HAP-1 (cell line): Measurements from ENCODE around the gene OR6C65.
"Not testable (repeated sequence)": the region's sequence is repeated elsewhere in the genome, so short reads cannot be mapped to it uniquely, and the experiment has no call there.

Experiments
- DNase-seq, 2 experiments: peaks; one replicate each; pipeline ENCODE4 v3.0.0-alpha.2; 2016 to 2020; ENCODE audit warnings: low spot score in 2 of 2
- H3K27me3 ChIP-seq: fragments of 250-450 bp; sonication (Bioruptor Pico); 2 replicates; pipeline ENCODE4 v1.5.1; 2020; ENCODE audit warnings: low read depth, mild to moderate bottlenecking, moderate library complexity
- H3K36me3 ChIP-seq: fragments of 250-450 bp; sonication (Bioruptor Pico); replicated peaks from 2 replicates; pipeline ENCODE4 v1.5.1; 2020; ENCODE audit warnings: mild to moderate bottlenecking
- H3K4me1 ChIP-seq: fragments of 250-450 bp; sonication (Bioruptor Pico); 2 replicates; pipeline ENCODE4 v1.5.1; 2020; ENCODE audit warnings: mild to moderate bottlenecking
- H3K4me3 ChIP-seq: fragments of 250-450 bp; sonication (Bioruptor Pico); 2 replicates; pipeline ENCODE4 v1.5.1; 2020; ENCODE audit warnings: mild to moderate bottlenecking, moderate library complexity
- H3K9me3 ChIP-seq: fragments of 250-450 bp; sonication (Bioruptor Pico); 2 replicates; pipeline ENCODE4 v1.5.1; 2020; ENCODE audit warnings: mild to moderate bottlenecking, moderate library complexity
- in situ Hi-C: fragments of 300-500 bp; cut with MboI; formaldehyde crosslinking; loops from 3 replicates; pipeline ENCODE4 v1.14.3; 2020; ENCODE audit warnings: low sequenced_read_pairs, inconsistent platforms, mixed read lengths

The OR6C65 gene

GRCh38 chr12:55416961-55417360 is 16.6 kb downstream of the OR6C65 start:
- no peak for DNase-seq
- in situ Hi-C loops = no loop called here

DNA sequence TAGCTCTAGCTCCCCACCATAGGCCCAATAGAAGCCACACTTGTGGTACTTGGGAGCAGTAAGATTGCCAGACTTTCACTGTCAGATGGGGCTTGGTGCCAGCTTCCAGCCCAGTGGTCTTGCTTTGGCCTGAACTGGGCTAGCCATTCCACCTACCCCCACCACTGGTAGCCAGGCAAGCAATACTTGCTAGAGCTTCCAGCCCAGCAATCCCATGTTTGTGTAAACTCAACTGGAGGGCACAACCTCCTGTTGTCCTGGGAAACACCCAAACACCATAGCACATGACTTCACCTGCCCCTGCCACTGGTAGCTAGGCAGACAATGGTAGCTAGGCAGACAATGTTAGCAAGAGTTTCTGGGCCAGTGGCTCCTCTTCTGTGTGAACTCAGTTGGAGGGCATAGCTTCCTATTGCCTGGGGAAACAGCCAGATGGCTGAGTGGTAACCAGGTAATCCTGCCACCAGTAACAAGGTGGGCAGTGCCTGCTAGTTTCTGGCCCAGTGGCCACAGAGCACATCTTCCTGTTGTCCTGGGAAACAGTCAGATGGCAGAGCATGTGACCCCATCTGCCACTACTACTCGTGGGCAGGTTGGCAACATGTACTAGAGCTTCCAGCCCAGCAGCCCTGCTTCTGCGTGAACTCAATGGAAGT is 20.1 kb downstream of the OR6C65 start:
- in situ Hi-C loops = no loop called here
- Histone ChIP-seq H3K36me3 (no peaks in the 10 kb centered on the region), H3K9me3 (no peaks in the 10 kb centered on the region), H3K4me3 (no peak overlapping the region), H3K27me3 (no peaks in the 10 kb centered on the region), H3K4me1 (no peaks in the 10 kb centered on the region)
- no peak for DNase-seq

More at GRCh38 chr12:55416961-55417360, 16.6 kb downstream of the OR6C65 start:
- Histone ChIP-seq H3K36me3 (no peaks in the 10 kb centered on the region), H3K27me3 (no peaks in the 10 kb centered on the region), H3K9me3 (no peaks in the 10 kb centered on the region), H3K4me3 (no peak overlapping the region), H3K4me1 (no peaks in the 10 kb centered on the region)

- H3K4me1 ChIP-seq = no peaks in the 10 kb centered on the region
- H3K4me3 ChIP-seq = no peak within 1 kb of the TSS
- H3K36me3 ChIP-seq = no peaks in the 10 kb centered on the region
- in situ Hi-C loops = no loop called here
- no peak for DNase-seq
- H3K9me3 ChIP-seq = no peaks in the 10 kb centered on the region
- H3K27me3 ChIP-seq = no peaks in the 10 kb centered on the region
Observed at GRCh38 chr12:55425954-55426353, 25.6 kb downstream of the OR6C65 start, which contains the start of gene OR6C76. Gene OR6C76, plus strand, starts transcription at chr12:55426254. Its CDS starts 0 bp downstream, at chr12:55426254.

DNA sequence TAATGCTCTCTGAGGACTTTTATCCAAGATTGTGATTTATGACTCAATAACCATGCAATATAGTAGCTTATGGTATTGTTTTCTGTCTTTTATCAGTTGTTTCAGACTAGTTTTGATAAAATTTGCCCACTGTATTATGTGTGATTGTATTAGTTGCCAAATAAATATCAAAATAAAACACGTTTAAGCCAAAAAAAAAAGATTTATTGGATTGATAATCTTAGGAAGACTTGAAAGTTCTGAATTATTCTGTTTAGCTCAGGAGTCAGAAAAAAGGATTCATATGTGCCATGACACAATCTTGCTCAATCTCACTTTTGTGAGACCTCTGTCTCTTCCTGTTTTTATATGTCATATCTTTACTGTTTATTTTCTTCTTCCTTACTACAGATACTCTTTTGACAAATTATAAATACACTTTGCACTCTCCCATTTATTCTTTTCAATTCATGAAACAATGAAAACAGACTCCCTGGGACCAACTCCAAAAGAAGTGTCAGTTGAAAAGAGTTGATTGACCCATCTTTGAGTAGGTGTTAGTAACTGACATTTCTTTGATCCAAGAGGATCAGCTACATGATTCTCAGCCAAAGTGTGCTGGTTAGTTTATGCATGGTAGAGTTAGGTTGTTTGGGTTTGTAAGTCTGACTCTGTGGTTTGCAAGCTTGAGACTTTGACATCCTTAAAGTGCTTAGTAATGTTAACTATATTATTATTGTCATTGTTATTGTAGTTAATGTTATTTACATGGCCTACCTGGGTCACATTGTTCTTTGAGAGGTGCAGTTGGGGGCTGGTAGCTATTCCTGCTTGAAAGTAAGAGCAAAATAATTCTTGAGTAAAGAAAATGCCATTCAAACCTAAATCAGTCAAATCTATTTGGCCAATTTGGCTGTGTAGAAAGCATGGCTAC is 28.3 kb downstream of the OR6C65 start:
- Histone ChIP-seq H3K27me3 (no peaks in the 10 kb centered on the region), H3K9me3 (no peaks in the 10 kb centered on the region), H3K4me3 (no peak overlapping the region), H3K4me1 (no peaks in the 10 kb centered on the region), H3K36me3 (no peaks in the 10 kb centered on the region)
- in situ Hi-C loops = no loop called here
- no peak for DNase-seq

DNA sequence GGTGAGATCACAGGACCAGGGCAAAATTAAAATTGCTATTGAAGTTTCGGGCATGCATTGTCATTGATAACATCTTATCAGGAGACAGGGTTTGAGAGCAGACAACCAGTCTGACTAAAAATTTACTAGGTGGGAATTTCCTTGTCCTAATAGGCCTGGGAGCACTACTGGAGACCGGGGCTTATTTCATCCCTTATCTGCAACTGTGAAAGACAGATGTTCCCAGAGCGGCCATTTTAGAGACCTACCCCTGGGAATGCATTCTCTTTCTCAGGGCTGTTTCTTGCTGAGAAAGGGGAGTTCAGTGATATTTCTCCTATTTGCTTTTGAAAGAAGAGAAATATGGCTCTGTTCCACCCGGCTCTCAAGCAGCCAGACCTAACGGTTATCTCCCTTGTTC is 40.9 kb downstream of the OR6C65 start:
- H3K4me3 ChIP-seq, H3K27me3 ChIP-seq, H3K9me3 ChIP-seq, DNase-seq, H3K4me1 ChIP-seq, in situ Hi-C loops, H3K36me3 ChIP-seq: not testable (repeated sequence)

GRCh38 chr12:55443776-55444175 is 43.4 kb downstream of the OR6C65 start, which contains the start of gene OR6C2:
Gene OR6C2, plus strand, starts transcription at chr12:55444076. Its CDS starts 8,138 bp downstream, at chr12:55452214.
- H3K36me3 ChIP-seq = no peaks in the 10 kb centered on the region
- no peaks in the 10 kb centered on the region for H3K4me1 ChIP-seq
- H3K9me3 ChIP-seq = no peaks in the 10 kb centered on the region
- H3K27me3 ChIP-seq = no peaks in the 10 kb centered on the region
- H3K4me3 ChIP-seq = no peak within 1 kb of the TSS
- in situ Hi-C loops = no loop called here
- DNase-seq = no peak

GRCh38 chr12:55445357-55445756 is 45.0 kb downstream of the OR6C65 start:
- Histone ChIP-seq H3K36me3 (no peaks in the 10 kb centered on the region), H3K9me3 (no peaks in the 10 kb centered on the region), H3K4me1 (no peaks in the 10 kb centered on the region), H3K4me3 (no peak overlapping the region), H3K27me3 (no peaks in the 10 kb centered on the region)
- DNase-seq = no peak
- in situ Hi-C loops = no loop called here

DNA sequence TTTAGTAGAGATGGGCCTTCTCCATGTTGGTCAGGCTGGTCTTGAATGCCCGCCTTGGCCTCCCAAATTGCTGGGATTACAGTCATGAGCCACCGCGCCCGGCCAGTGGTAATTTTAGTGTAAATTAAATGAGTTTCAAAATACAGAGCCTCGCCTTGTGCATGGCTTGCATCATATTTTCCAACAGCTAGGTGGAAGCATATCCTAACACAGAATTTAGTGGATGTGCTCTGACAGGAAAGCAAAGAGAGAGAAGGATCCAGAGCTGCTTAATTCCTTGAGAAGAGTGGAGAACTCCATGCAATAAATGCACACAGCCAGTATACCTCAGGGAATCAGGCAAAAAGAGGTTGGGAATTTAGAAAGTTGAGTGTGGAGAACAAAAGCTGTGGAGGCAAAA is 46.0 kb downstream of the OR6C65 start:
- Histone ChIP-seq H3K4me3 (no peak overlapping the region), H3K36me3 (no peaks in the 10 kb centered on the region), H3K9me3 (no peaks in the 10 kb centered on the region), H3K27me3 (no peaks in the 10 kb centered on the region), H3K4me1 (no peaks in the 10 kb centered on the region)
- DNase-seq = no peak
- in situ Hi-C loops = no loop called here

GRCh38 chr12:55448825-55449224 is 48.5 kb downstream of the OR6C65 start:
- Histone ChIP-seq H3K27me3 (no peaks in the 10 kb centered on the region), H3K4me3 (no peak overlapping the region), H3K4me1 (no peaks in the 10 kb centered on the region), H3K36me3 (no peaks in the 10 kb centered on the region), H3K9me3 (no peaks in the 10 kb centered on the region)
- no peak for DNase-seq
- in situ Hi-C loops = no loop called here
